Tongue (tissue), 2 donors: ENCODE data around the gene UTS2B. TPM values are rescaled to one million over a fixed set of nuclear protein-coding genes. Genes with fewer than 3 reads are reported as not detected.
"Not testable (repeated sequence)": the region's sequence is repeated elsewhere in the genome, so short reads cannot be mapped to it uniquely, and the experiment has no call there.

ENCODE experiments used
- DNase-seq: peaks from one replicate; pipeline ENCODE4 v3.0.0-alpha.2; 2015
- total RNA-seq: library from RNA; depleted of rRNA; stranded (reverse); fragments of >200 nt; gene quantifications from one replicate; pipeline ENCODE4 v1.2.3, GENCODE V29; 2014

UTS2B gene
- total RNA-seq, 1 donor from 2014 or later = not detected

DNA sequence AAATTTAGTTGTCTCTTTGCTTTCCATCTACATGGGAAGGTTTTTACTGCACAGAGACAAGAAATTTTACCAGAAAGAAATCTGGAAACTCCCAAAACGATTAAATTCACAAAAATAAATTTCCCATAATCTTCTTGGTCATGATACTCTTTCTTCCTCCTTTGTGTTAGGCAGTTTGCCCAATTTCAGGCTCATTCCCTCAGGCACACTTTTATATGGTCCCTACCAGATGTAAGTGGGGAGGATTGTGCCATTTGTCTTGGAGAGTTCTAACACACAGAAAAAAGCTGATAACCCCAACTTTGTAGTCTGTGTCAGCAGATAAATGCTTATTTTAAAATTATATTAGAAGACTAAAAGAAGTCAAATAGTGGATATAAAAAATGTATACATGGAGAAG, 50.2 kb downstream of the UTS2B start:
- DNase-seq = no peak

DNA sequence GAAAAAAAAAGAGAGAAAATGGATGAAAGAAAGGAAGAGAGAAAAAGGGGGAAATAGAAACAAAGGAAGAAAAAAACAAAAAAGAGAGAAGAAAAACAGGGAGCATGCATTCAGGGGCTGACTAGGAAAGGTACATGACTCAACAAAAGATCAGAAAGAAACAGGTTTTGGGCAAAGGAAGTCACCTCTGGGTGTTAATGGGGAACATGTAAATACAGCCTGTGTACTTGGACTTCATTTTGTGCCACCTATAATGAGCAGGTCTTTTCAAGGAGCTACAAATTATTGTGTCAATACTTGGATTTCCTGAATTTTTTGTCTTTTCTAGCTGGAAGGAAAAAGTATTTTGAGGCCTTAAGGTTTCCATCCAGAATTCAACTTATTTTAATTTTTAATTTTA, 54.6 kb downstream of the UTS2B start:
- no peak for DNase-seq

DNA sequence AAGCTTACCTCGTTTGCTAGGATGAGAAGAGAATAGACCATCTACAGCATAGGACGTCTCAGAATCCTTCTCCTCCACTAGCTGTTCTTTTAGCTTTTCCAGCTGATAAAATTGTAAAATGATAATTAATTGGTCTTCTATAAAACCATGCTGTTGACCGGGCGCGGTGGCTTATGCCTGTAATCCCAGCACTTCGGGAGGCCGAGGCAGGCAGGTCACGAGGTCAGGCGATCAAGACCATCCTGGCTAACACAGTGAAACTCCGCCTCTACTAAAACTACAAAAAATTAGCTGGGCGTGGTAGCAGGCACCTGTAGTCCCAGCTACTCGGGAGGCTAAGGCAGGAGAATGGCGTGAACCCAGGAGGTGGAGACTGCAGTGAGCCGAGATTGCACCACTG, 55.1 kb downstream of the UTS2B start:
- not testable (repeated sequence) for DNase-seq

DNA sequence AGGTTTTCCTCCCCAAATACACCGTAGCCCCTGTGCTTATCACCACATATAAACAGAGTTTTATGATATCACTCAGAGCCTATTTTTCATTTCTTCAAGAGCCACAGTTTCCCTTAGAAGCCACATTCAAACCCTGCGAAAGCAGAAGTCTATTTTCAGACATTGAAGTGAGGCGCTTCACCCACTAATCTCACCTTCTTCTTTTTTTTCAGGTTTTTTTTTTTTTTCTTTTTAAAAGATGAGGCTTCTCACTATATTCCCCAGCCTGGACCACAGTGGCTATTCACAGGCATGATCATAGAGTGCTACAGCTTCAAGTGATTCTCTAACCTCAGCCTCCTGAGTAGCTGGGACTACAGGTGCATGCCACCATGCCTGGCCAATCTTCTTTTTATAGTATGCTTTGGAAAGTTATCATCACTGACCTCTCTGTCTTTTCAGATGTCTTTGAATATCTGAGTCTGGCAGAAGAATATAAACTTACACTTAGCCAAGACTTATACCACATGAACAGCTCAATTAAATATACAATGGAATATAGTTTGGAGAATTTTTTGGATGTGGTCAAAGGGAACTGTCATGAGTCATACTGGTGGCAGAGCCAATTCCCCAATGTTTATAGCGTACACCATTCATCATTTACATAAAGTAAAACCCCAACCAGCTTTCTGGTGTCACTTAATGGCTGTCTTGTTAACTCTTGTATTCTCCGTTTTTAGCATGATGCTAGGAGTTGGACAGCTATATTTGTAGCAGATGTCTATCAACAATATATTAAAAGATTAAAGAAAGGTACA, 60.8 kb downstream of the UTS2B start:
- no peak for DNase-seq

DNA sequence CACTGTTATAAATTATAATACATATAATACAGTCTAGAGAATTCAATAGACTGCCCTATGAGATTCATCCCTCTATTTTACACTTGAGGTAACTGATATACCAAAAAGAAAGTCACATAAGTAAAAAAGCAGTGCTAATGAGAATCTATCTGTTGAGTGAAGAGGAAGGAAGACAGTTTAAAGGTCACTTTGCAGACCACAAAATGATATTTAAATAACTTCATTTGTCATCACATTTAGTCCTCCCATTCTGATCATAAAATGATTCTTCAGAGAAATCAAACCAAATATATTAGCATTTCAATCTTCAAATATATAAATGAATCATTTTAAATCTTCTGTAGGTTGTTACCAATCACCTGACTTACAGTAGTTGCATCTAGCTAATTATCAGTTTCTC, 61.6 kb downstream of the UTS2B start:
- no peak for DNase-seq

DNA sequence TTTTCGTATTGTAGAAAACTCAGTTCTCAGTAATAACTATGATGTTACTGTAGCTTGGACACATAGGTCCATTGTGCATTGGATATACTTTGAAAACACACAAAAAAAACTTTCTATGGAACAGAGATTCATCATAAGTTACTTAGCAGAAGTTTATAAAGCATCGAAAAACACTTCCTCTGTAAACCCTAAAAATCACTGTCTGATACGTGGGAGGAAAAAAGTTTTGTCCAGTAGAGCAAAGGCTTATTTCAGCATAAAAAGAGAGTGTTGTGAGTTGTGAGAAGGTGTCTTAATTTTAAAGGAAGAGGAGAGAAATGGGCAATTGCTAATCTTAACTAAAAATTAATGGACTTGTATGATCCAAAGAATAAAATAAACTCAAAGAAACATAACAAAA, 66.5 kb downstream of the UTS2B start:
- DNase-seq = no peak

DNA sequence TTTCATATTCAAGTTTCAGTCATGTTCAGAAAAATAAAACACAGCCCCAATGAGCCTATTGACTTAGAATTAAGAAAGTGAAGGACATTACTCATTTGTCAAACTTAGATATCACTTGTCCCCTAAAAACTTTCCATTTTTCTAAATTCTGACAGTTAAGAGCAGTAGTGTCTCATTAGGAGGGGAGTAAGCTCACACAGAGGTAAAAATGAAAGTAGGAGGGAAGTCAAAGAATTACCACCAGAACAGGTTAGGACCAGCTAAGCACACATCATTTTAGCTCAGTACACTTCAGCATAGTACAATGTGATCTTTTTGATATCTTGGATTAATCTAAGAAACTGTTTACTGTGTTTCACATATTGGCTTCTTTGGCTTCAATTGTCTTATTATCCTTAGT, 67.0 kb downstream of the UTS2B start:
- DNase-seq = no peak

DNA sequence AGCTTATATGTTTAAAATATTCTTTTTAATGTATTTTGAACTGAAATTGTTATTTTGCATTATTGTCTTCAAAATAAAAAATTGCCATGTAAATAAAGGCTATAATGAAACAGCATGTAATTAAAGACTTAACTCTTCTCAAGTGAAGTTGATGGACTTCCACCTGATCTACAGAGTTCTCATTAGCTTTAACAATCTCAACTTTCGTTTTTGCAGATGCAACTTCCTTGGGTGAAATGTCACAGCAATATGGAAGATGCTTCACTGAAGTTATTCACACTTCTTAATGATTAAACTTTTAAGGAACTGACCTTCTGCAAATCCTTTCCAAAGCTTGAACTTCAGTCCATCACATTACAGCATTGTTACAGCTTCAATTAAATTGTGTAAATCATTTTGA, 67.7 kb downstream of the UTS2B start:
- DNase-seq = no peak

DNA sequence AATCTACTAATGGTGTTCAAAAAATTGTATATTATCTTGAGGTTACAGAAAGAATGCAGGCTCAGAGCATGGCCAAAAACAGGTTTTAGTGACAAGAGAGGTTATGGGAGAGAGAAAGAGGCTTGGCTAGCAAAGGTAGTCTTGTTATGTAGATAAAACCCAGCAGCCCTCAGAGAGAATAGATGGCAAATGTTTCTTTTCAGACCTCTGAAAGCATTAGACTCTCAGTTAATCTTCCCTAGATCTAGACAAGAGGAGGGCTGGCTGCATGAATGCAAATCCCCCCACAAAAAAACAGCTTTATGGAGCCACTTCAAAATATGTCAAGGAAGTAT, 69.1 kb downstream of the UTS2B start:
- DNase-seq = no peak

DNA sequence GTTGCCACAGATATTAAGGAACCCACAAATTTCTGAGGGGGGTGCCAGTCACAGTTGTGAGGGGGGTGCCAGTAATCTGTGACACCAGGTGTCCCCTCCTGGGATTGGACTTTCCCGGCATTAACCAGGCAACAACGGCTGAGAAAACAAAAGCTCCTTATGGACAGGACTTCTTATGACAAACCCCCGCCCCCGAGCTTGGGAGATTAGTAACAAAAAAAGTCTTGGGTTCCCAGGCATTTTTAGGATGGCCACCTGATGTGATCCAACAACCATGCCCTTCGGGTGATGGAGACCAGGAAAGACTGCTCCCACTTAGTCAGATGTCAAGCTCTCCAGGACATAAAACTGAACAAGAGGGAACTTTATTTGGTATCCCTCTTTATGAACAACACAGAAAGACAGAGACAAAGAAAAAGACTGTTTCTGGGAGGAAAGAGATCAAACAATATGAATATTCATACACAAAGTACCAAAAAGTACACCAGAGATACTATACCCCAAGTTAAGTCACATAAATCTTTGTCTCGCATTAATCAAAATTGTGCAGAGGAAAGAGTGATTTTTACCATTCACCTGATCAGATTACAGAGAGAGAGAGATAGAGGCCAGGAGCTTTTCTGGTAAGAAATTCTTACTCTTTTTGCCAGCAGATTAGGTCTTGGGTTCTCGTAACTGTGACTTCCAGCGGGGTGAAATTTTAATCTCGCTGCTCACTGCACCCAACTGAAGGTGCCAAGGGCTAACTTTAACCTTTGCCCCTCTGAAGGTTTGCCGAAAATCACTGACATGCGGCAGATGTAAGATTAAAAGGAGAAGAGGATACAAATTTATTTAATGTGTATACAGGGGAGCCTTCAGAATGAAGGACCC, 69.7 kb downstream of the UTS2B start:
- DNase-seq = no peak

DNA sequence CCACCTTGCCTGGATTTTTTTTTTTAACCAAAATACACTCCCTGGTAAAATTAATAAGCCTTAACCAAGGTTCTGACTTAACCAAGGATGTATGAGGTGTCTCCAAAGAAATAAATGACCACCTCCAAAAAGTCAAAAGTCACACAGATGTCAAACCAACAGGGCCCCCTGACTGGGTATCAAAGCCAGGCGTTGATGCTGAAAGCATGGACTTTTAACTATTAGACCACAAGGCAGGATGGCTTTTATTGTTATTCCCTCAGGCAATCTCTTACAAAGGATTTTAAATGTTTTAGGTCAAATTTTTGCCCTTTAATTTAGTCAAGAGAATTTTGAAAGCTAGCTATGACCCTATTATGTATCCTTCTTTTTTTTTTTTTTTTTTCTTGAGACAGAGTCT, 70.8 kb downstream of the UTS2B start:
- no peak for DNase-seq

DNA sequence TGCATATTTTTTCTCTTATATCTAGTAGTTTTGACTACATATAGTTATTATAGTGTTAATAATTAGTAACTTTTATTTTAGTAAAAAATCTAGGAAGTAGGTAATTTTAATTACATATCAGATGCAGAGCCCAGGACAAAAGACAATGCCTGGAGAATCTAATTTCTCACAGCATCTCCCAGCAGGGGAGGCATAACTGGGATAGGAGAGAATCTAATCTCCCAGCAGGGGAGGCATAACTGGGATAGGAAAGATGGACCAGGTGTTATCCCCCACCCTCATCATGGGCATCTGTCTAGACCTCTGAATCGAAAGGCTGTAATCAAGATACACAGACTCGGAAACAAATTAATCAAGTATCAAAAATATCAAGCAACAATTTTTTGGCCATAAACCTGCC, 73.0 kb downstream of the UTS2B start:
- no peak for DNase-seq

DNA sequence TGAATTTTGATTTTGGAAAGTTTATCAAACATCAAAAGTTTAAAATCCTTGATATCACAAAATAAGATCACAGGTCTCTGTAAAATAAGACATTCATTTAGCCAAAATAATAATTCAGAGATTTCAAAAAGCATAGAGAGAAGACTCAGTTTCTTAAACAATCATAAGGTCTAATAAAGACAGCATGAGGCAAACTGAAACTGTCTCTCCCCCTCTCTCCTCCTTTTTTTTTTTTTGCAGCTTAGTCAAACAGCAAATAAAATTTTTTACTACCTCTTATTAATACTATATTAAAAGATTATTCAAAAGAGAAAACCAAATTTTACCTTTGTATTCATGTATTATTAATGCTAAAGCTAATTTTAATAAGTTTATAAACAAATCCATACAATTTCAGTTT, 73.9 kb downstream of the UTS2B start:
- DNase-seq = no peak

DNA sequence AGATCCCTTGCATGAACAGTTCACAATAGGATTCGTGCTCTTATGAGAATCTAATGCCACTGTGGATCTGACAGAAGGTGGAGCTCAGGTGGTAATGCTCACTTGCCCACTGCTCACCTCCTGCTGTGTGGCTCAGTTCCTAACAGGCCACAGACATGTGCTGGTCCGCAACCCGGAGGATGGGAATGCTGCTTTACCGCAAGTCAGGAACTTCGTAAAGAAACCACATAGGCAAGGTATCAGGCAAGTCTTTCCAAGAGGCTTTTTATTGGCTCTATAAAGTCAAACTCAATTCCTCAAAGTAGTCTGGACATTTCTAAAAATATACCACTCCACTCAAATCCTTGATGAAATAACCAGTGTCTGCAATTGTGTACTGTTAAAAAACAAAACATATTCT, 75.2 kb downstream of the UTS2B start:
- DNase-seq = no peak

DNA sequence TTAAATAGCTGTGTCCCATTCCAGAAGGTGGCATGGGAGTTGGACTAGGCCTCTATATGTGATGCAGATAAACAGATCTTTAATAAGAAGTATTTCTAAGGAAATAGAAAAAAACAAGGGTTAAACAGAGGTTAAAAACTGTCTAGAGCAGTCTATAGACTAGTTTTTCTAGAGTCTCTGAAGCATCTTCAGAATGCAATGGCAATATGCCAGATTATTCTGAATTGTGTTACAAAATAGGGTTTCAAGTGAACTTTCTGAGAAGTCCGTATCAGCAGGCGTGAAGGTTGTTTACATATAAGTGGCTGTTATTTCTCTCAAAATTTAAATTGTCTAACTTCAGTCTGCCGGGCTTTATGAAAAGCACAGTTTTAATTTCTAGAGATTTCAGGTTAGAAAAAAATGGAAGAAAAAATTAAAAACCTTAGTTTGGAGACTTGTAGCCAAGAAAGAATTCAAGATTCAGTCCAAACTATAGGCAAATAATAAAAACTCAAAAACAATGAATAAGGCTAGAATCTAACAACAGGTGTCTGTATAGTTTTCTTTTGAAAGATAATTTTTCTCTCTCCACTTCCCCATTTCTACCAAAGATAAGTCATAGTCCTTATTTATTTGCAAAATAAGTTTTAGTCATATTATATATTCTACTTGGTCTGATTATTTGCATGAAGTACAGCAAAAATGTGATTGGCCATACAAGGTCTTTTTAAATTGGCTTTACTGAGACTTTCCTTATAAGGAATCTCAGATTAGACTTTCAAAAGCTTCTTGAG, 76.0 kb downstream of the UTS2B start:
- no peak for DNase-seq

DNA sequence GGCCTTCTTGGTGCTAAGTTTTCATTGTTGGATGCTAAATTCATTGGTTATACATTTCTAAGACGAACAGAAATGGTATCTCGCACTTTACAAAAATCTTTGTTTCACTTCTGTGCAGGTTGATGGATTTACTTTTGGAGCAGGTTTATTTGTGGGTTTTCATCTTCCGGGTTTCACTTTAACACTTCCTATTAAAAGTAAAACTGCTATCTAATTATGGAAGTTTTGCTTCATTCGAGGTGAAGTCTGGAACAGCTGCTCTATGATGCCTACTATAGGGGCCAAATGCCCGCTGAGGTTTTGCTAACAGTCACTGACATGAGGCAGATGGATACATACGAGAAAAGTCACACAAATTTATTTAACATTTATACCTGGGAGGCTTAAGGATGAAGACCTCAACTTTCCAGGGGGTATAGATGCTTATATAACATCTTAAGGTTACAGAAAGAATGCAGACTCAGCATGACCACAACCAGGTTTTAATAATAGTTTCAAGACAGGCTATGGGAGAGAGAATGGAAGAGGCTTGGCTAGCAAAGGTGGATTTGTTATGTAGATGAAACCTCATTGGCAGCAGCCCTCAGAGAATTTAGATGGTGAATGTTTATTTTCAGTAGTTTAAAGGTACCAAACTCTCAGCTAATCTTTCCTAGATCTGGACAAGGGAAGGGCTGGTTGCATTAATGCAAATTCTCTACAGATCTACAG, 77.1 kb downstream of the UTS2B start:
- DNase-seq = no peak

DNA sequence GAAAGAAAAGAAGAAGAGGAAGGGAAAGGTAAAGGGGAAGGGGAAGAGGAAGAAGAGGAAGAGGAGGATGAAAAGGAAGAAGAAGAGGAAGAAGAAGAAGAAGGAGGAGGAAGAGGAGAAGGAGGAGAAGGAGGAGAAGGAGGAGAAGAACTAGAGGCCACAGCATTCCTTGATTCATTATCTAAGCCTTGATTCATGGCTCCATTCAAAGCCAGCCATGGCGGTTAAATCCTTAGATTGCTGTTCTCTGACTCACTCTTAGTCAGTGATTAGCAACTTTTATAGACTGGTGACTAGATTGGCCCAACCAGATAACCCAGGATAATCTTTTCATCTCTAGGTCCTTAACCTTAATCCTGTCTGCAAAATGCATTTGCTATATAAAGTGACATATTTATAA, 83.7 kb downstream of the UTS2B start:
- no peak for DNase-seq

DNA sequence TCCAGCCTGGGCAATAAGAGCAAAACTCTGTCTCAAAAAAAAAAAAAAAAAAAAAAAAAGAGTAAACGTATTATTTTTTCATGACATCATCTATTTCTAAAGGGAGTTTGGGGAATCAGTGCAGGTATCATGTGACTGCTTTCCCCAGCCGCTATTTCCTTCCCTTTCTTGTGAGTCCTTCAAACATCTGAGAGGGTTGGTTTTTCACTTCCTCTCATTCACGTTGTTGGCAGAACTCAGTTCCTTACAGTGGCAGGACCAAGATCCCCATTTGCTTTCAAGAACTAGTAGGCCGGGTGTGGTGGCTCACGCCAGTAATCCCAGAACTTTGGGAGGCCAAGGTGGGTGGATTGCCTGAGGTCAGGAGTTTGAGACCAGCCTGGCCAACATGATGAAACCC, 84.3 kb downstream of the UTS2B start:
- DNase-seq = peak; percentile 7

DNA sequence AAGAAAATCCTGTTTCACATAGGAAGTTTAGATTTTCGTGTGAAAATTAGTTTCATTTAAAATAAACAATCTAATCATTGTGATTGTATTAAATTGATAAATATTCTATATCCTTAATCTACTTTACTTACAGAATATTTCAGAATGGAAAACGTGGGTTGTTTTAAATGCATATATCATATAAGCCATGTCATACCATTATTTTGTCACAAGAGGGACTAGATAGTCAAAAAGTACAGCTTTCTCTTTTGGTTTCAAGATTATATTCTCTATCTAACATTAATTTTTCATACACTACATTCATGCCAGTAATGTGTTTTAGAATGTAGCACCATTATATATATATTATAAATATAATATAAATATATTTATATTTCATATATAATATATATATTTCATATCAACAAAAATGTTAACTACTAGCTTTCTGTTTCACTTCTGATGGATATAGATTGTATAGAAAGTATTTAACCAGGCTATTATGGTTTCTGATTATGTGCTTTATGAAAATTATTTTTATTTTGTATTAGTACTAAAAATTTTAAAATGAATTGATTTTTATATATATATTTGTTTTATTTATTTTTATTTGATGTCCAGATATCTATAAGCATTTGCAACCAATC, 86.0 kb downstream of the UTS2B start:
- DNase-seq = peak; percentile 15

DNA sequence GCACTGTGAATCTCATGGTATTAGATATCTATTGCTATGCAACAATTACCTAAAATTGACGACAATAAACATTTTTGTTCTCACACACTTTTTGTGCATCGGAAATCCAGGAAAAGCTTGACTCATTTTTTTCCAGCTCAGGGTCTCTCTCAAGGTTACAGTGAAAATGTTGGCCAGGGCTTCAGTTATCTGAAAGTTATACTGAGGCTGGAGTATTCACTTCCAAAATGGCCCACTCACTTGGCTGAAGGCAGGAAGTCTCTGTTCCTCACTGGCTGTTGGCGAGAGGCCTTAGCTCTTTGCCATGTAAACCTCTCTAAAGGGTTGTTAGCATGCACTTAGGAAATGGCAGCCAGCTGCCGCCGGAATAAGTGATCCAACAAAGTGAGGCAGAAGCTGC, 89.8 kb downstream of the UTS2B start:
- DNase-seq = no peak

DNA sequence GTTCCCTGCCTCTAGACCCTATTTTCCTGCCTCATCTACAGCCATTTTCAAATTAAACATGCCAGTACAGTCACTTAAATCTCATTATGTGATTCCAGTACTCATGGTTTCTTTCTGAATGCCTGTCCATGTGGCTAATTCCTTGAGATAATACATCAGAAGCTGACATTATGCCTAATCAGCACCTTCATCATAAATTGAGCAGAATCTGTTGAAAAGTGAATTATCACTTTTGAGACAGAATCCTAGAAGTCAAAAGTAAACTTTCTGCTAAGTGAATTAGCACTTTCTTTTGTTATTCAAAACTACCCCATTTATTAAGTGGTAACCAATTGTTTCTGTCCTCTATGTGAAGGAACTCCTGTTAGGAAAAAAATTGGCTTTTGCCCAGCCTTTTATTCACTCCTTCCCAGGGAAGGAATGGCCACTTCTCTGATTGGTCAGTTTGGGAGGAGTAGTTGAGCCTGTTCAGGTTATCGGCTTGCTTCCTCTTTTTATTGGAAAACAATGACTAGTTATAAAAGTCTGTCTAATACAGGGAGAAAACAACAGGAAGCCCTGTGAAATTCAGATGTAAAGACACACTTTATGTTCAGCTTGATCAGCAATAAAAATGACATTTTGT, 90.8 kb downstream of the UTS2B start:
- DNase-seq = no peak
